Psoas muscle (tissue), 8 donors: Measurements from ENCODE around the gene PMM1. TPM values are rescaled to one million over a fixed set of nuclear protein-coding genes. Genes with fewer than 3 reads are reported as not detected.

Experiments used
- ATAC-seq, 4 donors: fragments of 200-7000 bp; cut with Tn5 transposase; one replicate each; pipeline ENCODE4 v1.9.1; 2020; ENCODE audit warnings: moderate library complexity in 3 of 4, mild to moderate bottlenecking in 2 of 4
- DNase-seq, 2 donors: peaks; one replicate each; pipeline ENCODE4 v3.0.0-alpha.2; 2020
- H3K27ac ChIP-seq: fragments of 200-600 bp; one replicate; pipeline ENCODE4 v1.8.0; 2022
- H3K27me3 ChIP-seq, 3 donors: fragments of 200-600 bp in 1 of 3; one replicate each; pipeline versions ENCODE4 v1.6.1 to v1.8.0; 2013 to 2022; ENCODE audit warnings: low read length in 2 of 3, mild to moderate bottlenecking in 2 of 3, moderate library complexity in 1 of 3; ENCODE audit not compliant: insufficient read depth in 3 of 3
- H3K36me3 ChIP-seq, 2 donors: fragments of 200-600 bp in 1 of 2; one replicate each; pipeline versions ENCODE4 v1.6.1 to v1.8.0; 2013 to 2022; ENCODE audit warnings: low read depth in 1 of 2, mild to moderate bottlenecking in 1 of 2, moderate library complexity in 1 of 2; ENCODE audit not compliant: insufficient read depth in 1 of 2
- H3K4me1 ChIP-seq: fragments of 200-600 bp; one replicate; pipeline ENCODE4 v1.8.0; 2022
- H3K4me3 ChIP-seq: fragments of 200-600 bp; one replicate; pipeline ENCODE4 v1.8.0; 2022; ENCODE audit warnings: mild to moderate bottlenecking
- H3K9me3 ChIP-seq: fragments of 200-600 bp; one replicate; pipeline ENCODE4 v1.8.0; 2022
- WGBS, 3 donors: extraction: QIAGEN DNeasy Blood & Tissue Kit; methylation state at CpG; one replicate each; pipeline versions ENCODE4 v1.1.6 to v1.1.7; 2013; 5-methylcytosine and 5-hydroxymethylcytosine counted together
- intact Hi-C, 2 donors: fragments of 100-400 bp; cut with DNase I; formaldehyde crosslinking; loops; one replicate each; pipeline versions ENCODE4 v1.11.0 to v1.14.2; 2022
- polyA plus RNA-seq, 3 donors: library from polyadenylated mRNA; stranded (reverse); fragments of 200-250 nt; gene quantifications; one replicate each; pipeline ENCODE4 v1.2.3, GENCODE V29; 2013
- total RNA-seq, 4 donors: library from RNA; stranded (reverse); fragmentation: NEBNext Ultra II Directional in 2 of 4; extraction: Animal tissue kit (Norgen Biotek cat#: 25700) in 2 of 4; gene quantifications; one replicate each; pipeline versions ENCODE4 v1.2.1 to v1.2.4, GENCODE V29; 2021 to 2023
- TF ChIP-seq, protein P1 (sequence below): fragments of 200-600 bp; IDR thresholded peaks from one replicate; pipeline ENCODE4 v1.8.0; 2022; ENCODE audit warnings: antibody characterized with exemption
- donor health status: healthy with polysubstance abuse.
- donor health status: DM: no; HTN: no; CAD: no; lungs with moderate emphysema.
- donor health status: Bipolar disorder and iron deficiency.
- donor health status: healthy.
- donor health status: DM: yes; HTN: yes; CAD: no.
- donor health status: DM: no; HTN: no; CAD: no.
- donor health status: DM: no; HTN: no; CAD: no.
- donor health status: DM: yes; HTN: yes; CAD: no.

Gene PMM1
- total and polyA plus RNA-seq, 7 donors, result 7.3 to 14.5 (median 10.4) TPM

DNA sequence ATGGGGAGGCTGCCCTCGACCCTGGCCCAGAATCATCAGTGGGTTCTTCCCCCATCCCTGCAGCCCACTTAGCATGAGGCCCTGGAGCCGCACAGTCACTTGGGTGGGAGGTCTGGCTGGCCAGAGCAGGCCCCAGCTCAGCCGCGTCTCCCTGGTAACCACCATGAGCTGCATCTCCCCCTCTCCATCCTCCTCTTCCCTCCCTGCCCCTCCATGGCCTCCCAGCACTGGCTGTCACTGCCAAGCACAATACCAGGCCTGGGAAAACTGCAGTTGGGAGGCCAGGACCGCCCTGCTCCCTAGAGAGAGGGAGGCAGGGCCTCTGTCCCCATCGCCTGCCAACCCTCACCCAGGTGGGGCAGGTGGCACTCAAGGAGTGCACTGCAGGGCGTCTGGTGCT, 20.8 kb downstream of the PMM1 start:
- Histone ChIP-seq H3K27me3 (no peaks in the 10 kb centered on the region), H3K4me1 (peaks cover 3% of the 10 kb centered on the region), H3K9me3 (no peaks in the 10 kb centered on the region), H3K4me3 (no peak overlapping the region), H3K36me3 (no peaks in the 10 kb centered on the region), H3K27ac (no peak overlapping the region)
- TF ChIP-seq, protein P1, sequence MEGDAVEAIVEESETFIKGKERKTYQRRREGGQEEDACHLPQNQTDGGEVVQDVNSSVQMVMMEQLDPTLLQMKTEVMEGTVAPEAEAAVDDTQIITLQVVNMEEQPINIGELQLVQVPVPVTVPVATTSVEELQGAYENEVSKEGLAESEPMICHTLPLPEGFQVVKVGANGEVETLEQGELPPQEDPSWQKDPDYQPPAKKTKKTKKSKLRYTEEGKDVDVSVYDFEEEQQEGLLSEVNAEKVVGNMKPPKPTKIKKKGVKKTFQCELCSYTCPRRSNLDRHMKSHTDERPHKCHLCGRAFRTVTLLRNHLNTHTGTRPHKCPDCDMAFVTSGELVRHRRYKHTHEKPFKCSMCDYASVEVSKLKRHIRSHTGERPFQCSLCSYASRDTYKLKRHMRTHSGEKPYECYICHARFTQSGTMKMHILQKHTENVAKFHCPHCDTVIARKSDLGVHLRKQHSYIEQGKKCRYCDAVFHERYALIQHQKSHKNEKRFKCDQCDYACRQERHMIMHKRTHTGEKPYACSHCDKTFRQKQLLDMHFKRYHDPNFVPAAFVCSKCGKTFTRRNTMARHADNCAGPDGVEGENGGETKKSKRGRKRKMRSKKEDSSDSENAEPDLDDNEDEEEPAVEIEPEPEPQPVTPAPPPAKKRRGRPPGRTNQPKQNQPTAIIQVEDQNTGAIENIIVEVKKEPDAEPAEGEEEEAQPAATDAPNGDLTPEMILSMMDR, result no peak
- WGBS, 3 donors, result 79 to 86% (median 83%) methylated on average over 7 of the region's 7 CpGs
- no peak for ATAC-seq
- intact Hi-C loops, result no loop called here
- DNase-seq, result no peak

- TF ChIP-seq, protein P1, result no peak
- intact Hi-C loops, result no loop called here
- H3K27ac ChIP-seq, result no peak overlapping the region
- DNase-seq, result no peak
- no peaks in the 10 kb centered on the region for H3K36me3 ChIP-seq
- peaks cover 0 to 2% (median 0%) of the 10 kb centered on the region in 3 donors for H3K27me3 ChIP-seq
- H3K4me1 ChIP-seq, result peaks cover 3% of the 10 kb centered on the region
- ATAC-seq, result no peak
- no peaks in the 10 kb centered on the region for H3K9me3 ChIP-seq
- 47 to 54% (median 51%) methylated on average over 3 of the region's 3 CpGs for WGBS, 3 donors
- no peak overlapping the region for H3K4me3 ChIP-seq
Observed at GRCh38 chr22:41567512-41567768, 22.2 kb downstream of the PMM1 start.

- Histone ChIP-seq H3K36me3 (no peaks in the 10 kb centered on the region), H3K27ac (peak overlapping the region; percentile 53), H3K9me3 (no peaks in the 10 kb centered on the region), H3K4me1 (peaks cover 3% of the 10 kb centered on the region), H3K4me3 (no peak overlapping the region), H3K27me3 (peaks cover 0 to 6% (median 0%) of the 10 kb centered on the region in 3 donors)
- intact Hi-C loops, result no loop called here
- TF ChIP-seq, protein P1, result no peak
- ATAC-seq (peak; percentile 73 to 80 (median 76)), DNase-seq (peak in 1 of 2 donors; percentile 34)
- WGBS, 3 donors, result 62 to 68% (median 66%) methylated on average over 8 of the region's 8 CpGs
Observed at GRCh38 chr22:41565403-41566054, 24.1 kb downstream of the PMM1 start.

GRCh38 chr22:41564563-41564962, 25.1 kb downstream of the PMM1 start:
- Histone ChIP-seq H3K9me3 (no peaks in the 10 kb centered on the region), H3K36me3 (no peaks in the 10 kb centered on the region), H3K4me3 (no peak overlapping the region), H3K27me3 (peaks cover 0 to 6% (median 3%) of the 10 kb centered on the region in 3 donors), H3K4me1 (peaks cover 3% of the 10 kb centered on the region), H3K27ac (no peak overlapping the region)
- intact Hi-C loops, result no loop called here
- 81 to 84% (median 81%) methylated on average over 8 of the region's 8 CpGs for WGBS, 3 donors
- TF ChIP-seq, protein P1, result no peak
- ATAC-seq (no peak), DNase-seq (no peak)

DNA sequence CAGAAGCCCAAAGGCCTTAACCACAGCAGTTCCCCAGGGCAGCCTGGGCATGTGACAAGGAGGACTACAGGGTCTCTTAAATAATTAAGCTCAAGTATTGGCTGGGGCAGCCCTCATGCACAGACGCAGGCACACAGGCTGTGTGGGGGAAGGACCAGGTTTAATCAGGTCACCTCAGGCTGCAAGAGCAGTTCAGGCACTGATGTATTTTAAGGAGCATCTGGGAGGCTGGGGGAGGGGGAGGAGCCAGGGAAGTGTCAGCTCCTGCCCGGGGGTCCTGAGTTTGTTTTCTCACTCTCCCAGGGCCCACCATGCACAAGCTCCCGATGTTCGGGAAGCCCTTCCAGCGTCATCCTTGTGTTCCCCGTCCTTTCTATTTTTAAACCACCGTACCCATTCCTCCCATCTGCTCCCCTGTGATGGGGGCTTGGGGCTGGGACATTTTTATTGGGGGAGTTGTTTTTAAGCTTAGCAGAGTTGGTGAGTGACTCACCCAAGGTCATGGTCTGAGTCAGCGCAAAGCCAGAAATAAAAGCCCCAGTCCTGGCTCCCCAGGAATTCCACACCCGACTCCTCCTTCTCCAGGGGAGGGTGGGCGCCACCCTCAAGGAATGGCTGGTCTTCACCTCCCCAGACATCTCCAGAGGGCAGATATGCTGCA, 26.5 kb downstream of the PMM1 start:
- H3K36me3 ChIP-seq, result no peaks in the 10 kb centered on the region
- 48 to 57% (median 53%) methylated on average over 10 of the region's 10 CpGs for WGBS, 3 donors
- H3K9me3 ChIP-seq, result no peaks in the 10 kb centered on the region
- no peak overlapping the region for H3K4me3 ChIP-seq
- H3K27me3 ChIP-seq, result peaks cover 0 to 6% (median 4%) of the 10 kb centered on the region in 3 donors
- TF ChIP-seq, protein P1, result no peak
- ATAC-seq (no peak), DNase-seq (no peak)
- no peak overlapping the region for H3K27ac ChIP-seq
- H3K4me1 ChIP-seq, result peaks cover 3% of the 10 kb centered on the region
- intact Hi-C loops, result no loop called here
